GM18868 (cell line): ENCODE measurements around the gene METTL1.

Experiments used
- ATAC-seq: cut with Tn5 transposase; IDR thresholded peaks from one replicate; pipeline ENCODE4 v1.9.1; 2021; ENCODE audit warnings: mild to moderate bottlenecking, moderate library complexity; ENCODE audit not compliant: unreplicated experiment

METTL1 gene

DNA sequence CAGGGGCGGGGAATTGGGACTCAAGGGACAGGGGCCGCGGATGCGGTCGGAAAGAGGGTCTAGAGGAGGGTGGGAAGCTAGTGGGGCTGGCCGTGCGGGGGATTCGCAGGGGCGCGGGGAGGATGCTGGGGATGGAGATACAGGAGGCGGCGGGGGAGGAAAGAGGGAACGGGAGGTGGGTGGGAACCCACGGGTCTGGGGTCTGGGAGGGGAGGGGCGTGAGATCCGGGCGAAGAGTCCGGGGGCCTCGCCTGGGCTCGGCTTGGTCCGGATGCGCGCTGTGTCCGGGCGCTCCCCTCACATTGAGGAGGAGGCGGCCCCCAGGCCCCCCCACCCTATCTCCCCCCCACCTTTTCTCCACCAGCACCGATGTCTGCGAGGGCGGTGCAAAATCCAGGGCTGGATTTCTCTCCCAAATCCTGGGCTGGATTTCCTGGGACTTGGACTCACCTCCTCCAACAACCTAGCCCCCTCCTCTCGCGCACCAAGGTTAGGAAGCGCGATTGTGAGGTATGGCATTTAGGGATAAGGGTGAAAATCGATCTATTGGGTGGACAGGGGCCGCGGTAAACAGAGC is 33.2 kb downstream of the METTL1 start, which contains the start of gene AGAP2:
Gene AGAP2, minus strand, starts transcription at position 82 of the 577 bp plus-strand sequence. CDS start 496 bp downstream, outside the sequence.
- no peak for ATAC-seq

DNA sequence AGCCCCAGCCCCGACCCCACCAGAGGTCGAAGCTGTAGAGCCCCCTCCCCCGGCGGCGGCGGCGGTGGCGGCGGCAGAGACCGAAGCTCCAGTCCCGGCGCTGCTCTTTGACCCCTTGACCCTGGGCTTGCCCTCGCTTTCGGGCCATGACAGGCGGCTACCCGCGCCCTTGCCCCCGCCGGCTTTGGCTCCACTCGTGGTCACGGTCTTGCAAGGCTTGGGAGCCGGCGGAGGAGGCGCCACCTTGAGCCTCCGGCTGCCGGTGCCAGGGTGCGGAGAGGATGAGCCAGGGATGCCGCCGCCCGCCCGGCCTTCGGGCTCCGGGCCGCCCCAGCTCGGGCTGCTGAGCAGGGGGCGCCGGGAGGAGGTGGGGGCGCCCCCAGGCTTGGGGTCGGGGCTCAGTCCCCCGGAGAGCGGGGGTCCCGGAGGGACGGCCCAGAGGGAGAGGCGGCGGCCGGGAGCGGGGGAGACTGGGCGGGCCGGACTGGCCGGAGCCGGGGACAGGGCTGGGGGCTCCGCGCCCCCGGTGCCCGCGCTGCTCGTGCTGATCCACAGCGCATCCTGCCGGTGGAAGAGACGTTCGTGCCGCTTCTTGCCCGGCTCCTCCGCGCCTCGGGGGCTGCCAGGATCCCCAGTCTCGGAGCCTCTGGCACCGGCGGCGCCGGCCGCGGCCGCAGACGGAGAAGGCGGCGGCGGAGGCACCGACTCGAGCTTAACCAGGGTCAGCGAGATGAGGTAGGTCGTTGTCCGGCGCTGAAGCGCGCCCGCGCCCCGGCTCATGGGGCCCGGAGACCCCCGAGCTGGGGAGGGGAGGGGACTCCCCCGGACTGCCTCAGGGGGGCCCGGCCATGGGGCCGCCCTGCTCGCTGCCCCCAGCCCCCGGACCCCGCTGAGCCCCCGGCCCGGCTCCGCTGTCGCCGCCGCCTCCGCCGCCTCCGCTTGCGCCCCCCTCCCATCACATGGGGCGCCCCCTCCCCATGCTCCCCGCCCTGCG is 34.1 kb downstream of the METTL1 start:
- no peak for ATAC-seq

DNA sequence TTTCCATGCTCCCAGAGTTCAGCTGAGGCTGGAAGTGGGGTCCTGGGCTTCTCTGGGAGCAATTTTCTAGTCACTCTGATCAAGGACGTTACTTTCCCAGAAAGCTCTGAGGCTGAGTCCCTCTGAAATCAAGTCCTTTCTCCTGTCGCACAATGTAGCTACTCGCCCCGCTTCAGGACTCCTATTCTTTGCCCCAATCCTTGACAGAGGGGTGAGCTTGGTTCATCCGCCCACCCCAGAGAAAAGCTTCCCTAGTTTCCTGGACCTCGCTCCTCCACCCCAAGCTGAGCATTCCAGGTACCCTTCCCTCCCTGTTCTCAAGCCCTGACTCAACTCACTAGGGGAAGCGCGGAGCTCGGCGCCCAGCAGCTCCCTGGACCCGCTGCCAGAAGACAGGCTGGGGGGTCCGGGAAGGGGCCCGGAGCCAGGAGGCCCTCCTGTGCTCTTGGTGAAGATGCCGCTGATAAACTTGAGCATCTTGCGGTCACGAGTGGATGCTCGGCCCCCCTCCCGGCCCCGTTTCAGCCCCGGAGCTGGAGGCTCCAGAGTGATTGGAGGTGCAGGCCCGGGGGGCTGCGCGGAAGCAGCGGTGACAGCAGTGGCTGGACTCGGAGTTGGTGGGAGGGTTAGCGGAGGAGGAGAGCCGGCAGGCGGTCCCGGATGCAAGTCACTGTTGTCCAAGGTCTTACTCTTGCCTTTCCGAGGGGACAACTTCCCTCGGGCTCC is 35.0 kb downstream of the METTL1 start:
- no peak for ATAC-seq

DNA sequence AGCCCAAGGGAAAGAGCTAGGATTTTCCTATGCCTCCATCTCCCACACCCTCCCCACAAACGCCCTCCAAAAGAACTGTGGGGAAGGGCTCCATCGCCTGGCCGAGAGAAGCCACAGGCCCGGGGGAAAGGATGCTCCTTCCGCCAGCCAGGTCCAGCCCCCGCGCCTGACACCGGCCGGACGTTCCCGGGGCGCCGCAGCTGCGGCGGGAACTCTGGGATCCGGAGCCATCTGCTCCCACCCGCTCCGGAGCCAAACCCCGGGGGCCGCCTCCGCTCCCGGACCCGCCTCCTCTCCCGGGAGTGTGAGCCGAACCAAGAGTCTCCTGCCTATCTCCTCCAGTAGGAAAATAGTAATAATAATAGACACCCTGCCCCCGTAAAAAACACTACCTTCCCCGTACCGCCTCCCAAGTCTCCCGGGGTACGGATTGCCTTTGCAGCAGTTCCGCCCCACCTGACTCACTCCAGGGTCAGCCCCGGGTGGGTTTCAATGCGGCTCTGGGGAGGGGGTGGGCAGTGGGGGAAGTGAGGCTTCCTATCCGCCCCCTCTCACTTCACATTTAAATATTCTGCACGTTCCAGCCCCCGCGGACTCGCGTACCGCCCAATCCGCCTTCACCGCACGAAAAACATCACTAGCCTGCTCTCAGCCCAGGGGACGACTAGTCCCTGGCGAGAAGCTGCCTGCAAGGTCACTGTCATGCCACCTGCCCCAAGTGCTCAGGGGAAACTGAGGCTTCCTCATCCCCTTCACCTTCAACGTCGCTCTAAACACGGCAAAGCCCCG is 35.8 kb downstream of the METTL1 start:
- no peak for ATAC-seq

DNA sequence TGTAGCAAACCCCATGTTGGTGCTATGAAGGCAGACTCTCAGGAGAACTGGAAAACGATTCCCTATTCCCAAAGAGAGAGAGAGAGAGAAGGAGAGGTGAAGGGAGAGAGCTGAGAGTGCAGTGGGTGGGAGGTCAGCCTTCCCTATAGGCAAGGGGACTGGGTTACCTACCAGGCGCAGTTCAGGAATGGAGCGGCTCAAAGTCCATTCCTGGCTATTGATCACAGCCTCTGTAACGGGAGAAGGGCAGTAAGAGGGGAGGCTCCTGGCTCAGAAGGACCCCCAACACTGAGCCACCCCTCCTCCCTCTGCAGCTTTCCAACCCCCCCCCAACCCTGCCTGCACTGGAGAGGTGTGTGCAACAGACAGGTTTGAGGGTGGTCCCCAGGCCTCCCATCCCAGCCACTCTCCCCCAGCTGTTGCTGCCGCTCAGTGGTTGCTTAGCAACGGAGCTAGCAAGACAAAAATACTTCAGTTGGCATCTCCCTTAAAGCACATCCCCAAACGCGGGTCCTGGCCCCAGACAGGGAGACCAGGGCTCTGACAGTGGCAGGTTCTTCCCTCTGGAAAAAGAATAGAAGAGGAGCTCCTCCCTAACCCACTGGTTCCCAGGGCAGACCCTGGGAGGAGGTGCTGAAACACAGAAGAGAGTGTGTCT is 36.6 kb downstream of the METTL1 start:
- ATAC-seq: no peak

DNA sequence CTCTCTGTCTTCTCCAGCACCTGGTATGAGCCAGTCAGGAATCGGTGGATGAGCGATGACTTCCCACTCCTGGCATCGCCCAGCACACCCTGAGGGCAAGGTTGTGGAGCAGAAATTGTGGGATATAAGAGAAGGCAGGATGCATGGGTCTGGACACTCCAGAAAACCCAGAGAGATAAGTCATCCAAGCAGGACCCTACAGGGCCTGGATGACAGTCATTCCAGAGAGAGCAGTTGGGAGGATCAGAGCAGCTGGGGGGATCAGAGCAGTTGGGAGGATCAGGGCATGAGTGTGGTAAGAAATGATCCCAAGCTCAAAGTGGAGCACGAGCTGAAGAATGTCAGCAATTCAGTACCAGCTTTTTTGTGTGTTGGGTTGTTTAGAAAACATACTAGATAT is 37.3 kb downstream of the METTL1 start:
- no peak for ATAC-seq

DNA sequence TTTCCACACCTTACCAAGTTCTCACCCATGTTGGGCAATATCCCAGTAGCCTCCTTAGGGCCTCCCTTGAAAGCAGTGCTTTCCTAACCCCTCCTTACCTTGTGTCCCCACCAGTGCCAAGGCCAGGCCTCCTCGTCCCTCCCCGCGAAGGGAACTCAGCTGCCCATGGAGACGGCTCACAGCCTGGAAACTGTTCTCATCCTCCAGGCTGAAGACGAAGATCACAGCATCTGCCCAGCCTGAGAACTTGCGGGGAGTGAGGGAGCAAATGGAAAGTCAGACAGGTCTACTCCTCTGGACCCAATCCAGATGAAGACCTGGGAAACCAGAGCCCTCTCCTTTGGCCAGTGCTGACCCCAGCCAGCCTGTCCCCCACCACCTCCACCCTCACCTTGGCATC is 38.0 kb downstream of the METTL1 start:
- no peak for ATAC-seq

DNA sequence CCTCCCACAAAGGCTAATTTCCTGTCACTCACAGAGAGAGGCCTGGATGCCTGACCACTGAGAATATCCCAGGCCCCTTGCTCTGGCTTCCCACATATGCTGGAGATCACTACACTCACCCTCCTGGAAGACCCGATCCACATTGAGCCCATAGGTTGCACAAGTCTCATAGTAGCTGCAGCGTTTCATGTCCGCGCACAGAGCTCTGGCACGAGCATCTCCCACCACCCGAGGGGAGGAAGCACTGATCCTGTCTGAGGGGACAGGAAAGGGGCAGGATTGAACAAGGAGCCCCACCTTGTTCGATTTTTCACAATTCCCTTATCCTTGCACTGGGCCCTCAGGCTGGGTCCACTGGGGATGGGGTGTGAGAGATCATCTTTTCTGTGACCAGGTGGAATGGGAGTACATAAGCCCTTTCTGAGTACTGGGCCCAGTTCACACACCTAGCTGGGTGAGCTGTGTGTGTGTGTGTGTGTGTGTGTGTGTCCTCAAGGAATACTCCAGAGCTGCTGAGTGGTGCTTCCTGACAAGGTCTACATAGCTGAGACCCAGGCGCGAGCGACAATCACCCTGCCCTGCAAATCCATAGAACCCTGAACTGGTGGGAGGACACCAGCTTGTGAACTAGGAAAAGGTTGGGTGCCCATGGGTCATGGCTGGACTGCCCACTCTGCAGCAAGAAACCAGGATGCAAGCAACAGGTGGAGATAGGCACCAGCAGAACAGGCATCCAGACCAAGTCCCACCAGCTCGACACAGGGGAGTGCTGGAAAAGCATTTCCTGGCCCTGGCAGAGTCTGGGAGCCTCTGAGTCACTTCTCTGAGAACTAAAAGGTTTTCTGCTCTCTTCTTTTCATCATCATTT is 38.9 kb downstream of the METTL1 start:
- no peak for ATAC-seq

DNA sequence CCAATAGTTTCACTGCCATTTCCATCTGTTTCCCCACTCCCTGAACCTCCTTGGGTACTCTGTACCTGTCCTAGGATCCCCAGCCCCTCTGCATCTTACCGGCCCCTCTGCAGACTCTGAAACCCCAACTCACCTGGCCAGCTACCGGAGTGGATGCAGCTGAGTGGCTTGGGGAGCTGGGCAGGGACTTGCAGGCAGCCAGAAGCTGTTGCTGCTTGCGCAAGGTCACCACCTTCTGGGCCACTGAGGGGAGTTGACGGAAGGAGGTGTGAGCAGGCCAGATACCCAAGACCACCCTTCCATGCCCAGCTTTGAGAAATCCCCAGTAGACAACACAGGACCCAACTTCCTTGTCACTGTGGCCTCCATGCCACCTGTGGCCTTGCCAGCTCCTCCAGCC is 39.6 kb downstream of the METTL1 start:
- no peak for ATAC-seq

DNA sequence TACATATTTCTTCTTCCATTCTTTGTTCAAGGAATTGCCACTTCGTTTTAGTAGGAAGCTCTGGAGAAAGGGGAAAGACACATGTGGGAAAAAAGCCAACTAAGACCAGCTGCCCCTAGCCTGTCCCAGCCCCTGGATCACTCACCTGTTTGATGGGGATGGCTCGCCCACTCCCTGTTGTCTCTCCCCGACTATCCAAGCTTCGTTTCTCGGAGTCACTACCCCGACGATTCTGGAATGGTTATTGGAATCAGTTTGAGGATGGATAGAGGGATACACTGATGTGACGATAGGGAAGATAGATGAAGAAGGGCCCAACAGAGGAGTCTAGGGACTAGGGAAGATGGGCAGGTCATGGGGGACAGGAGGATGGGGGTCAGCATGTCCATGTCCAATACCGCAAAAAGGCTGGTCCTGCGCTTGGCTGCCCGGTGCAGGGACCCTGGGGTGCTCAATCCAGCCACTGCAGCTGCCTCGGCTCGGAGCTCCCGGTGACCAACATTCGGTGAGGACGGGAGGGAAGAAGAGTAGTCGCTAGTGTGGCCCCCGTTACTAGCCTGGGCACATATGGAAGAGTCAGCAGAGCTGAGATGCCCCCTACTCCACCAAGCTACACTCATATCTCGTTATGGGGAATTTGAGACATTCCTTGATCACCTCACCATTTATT is 40.4 kb downstream of the METTL1 start:
- no peak for ATAC-seq

DNA sequence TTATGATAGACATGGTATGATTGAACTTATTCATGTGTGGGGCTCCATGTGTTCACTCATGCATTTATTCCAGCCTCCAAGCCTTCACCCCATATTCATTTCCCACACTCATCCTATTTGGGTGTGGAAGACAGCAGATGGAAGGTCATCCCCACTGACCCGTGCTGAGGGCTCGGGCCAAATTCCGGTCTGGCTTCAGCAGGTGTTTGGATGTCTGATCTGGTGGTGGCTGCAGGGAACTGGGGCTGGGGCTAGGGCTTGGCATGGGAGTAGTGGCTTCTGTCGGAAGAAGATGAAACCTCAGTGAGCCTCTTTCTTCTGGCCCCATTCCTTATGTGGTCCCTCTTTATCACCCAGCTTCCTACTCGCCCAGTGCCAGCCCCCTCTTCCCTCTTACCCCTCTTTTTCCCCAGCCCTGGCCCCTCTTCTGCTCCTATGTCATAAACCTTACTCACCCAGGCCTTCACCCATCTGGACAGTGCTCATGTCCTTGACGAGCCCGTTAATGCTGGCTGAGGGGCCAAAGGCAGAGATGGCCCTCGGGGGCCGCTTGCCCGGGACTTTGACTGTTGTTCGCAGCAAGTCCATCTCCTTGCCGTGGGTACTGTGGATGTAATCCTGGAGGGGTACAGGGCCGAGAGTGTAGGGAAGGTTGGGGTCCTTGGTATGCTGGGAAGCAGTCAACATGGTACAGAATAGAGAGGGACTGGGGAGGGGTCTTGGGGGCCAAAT is 41.4 kb downstream of the METTL1 start:
- ATAC-seq: no peak

DNA sequence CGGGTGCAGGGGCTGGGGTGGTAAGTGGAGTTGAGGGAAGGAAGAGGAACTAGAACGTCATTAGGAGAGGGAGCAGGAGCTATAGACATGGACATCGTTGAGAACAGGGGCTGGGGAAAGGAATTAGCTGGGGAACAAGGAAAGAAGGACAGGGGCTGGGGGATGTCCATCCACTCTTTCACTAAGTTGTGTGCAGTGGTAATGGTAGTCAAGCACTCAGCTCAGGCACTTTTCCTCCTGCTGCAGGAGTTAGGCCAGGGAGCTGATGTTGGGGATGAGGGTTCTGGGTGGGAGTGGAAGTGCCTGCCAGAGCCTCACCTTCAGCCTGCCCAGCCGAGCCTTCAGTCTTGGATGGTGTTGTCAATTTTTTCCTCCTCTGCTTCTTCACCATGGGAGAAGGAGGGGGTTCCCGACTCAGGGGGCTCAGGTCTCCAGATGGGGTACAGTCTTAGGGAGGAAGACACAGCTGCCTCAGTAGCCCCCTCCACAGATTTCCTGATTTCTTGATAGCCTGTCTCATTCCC is 42.5 kb downstream of the METTL1 start:
- no peak for ATAC-seq

DNA sequence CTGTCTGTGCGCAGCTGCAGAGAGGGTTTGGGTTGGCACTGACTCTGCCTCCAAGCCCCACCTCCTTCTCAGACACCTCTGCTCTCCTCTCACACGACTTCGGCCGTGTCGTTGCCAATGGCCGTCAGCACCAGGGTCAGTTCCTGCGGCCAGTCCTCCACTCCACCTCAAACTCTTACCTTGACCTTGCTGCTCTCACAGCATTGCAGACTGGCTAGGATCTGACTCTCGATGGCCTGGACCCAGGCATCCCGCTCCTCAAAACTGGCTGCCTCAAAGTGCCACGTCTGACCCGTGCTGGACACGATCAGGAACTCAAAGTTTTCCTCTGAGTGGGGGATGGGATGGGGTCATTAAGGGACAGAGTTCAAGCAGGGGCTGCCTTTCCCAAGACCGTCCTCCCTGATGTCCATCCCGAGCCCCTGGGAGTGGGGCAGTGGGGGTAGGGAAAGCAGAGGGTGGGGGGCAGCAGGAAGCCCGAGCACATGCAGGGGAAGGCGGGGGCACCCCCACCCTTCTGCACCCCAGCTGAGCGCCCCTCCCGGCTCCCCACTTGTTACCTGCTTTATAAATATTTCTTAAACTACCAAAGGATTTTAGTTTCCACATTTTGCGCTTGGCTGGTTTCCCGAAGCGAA is 44.0 kb downstream of the METTL1 start:
- no peak for ATAC-seq

DNA sequence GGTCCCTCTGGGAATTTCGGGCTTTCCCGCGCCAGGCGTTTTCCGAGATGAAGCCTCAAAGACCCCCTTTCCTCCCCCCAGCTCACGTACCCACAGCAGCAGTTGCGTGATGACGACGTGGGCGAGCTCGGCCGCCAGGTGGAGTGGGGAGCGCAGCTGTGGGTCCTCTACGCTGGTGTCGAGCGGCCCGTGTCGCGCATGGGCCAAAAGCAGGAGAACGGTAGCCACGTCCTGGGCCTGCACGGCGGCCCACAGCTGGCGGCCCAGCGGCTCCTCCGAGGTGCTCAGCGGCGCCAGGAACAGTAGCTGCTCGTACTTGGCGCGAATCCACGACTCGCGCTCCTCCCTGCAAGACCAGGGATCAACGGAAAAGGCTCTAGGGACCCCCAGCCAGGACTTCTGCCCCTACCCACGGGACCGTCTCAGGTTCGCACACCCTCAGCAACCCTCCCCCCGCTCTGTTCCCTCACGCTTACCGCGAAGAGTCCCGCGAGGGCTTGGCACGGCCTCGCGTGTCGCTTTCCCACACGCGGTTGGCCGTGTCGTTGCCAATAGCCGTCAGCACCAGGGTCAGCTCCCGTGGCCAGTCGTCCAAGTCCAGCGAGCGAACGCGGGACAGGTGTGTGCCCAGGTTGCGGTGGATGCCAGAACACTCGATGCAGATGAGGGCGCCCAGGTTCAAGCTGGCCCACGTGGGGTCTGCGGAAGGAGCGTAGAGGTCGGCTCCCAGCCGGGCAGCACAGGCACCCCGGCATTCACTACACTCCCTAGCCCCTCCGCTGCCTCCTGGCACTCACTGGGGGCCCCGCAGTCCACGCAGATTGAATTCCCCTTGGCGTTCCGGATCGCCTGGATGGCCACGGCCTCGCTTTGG is 44.8 kb downstream of the METTL1 start:
- no peak for ATAC-seq

DNA sequence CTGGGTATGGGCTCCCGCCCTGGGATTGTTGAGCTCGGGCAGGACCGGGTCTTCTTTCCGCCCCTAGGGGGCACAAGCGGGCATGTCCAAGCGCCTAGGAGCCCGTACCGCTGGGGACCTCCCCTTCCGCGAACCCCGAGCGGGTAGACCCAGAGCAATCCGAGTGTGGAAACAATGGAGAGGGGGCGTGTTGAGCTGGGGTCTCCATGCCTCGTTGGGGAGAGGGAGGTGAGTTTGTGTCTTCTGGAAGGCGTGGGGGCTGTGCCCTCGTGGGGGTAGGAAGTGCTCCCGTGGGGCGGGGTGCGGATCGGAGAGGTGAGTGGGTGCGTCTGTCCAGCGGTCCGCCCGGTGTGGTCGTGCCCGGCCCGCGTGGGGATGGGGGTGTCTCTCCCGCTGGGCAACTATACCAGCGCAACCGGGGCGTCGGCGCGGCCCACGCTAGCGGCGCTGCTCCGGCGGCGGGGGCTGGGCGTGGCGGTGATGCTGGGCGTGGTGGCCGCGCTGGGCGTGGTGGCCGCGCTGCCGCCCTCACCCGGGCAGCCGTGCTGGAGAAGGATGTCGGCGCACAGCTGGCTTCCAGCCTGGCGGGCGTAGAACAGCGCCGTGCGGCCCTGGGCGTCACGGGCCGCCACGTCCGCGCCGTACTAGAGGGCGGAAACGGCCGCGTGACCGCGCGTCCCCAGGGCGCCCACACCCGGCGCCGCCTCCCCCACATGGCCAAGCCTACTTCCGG is 45.6 kb downstream of the METTL1 start:
- no peak for ATAC-seq

DNA sequence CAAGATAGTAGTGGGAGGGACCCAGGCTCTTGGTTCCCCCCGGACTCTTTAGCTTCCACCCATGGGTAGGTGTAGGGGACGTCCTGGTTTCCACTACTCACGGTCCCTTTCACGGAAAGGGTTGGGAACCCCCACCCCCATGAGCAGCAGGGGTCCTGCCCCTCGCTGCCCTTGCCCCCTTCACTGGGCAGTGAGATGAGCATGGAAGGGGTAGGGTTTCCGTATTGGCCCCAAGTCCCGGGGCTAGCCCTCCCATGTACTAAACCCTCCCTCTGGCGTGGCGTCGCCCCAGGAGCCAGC is 46.1 kb downstream of the METTL1 start:
- ATAC-seq: no peak
